HK-2 (cell line): ENCODE data around the gene KLRK1.
"Not testable (repeated sequence)": the region's sequence is repeated elsewhere in the genome, so short reads cannot be mapped to it uniquely, and the experiment has no call there.

ENCODE experiments used
- DNase-seq: peaks from one replicate; pipeline ENCODE4 v3.0.0-alpha.2; 2018; ENCODE audit not compliant: unreplicated experiment

The KLRK1 gene

GRCh38 chr12:10389904-10390303, at the start of gene KLRK1:
KLRK1 (minus strand) TSS chr12:10390041; CDS start chr12:10388810, 1,231 bp downstream.
- DNase-seq = no peak

GRCh38 chr12:10437601-10438000, 47.8 kb upstream of the KLRK1 start:
- not testable (repeated sequence) for DNase-seq

- not testable (repeated sequence) for DNase-seq
These were observed 46.0 kb upstream of the KLRK1 start, which contains the start of gene KLRC2 for GRCh38 chr12:10435816-10436215. KLRC2 (minus strand) TSS chr12:10436010; CDS start chr12:10435986, 24 bp downstream.

GRCh38 chr12:10430623-10431022, 40.8 kb upstream of the KLRK1 start:
- DNase-seq = not testable (repeated sequence)

GRCh38 chr12:10425938-10426337, 36.1 kb upstream of the KLRK1 start:
- DNase-seq = not testable (repeated sequence)

- not testable (repeated sequence) for DNase-seq
These were observed 34.5 kb upstream of the KLRK1 start for GRCh38 chr12:10424260-10424899.

GRCh38 chr12:10422159-10422558, 32.3 kb upstream of the KLRK1 start:
- not testable (repeated sequence) for DNase-seq

GRCh38 chr12:10420334-10420733, 30.5 kb upstream of the KLRK1 start, which contains the start of gene KLRC3:
KLRC3 (minus strand) TSS chr12:10420595; CDS start chr12:10420550, 45 bp downstream.
- not testable (repeated sequence) for DNase-seq

GRCh38 chr12:10409392-10409791, 19.6 kb upstream of the KLRK1 start, which contains the start of gene KLRC4:
KLRC4 (minus strand) TSS chr12:10409757; CDS start chr12:10409575, 182 bp downstream.
- DNase-seq = no peak

- DNase-seq = no peak
These were observed 19.0 kb upstream of the KLRK1 start for GRCh38 chr12:10408842-10409241.

GRCh38 chr12:10406725-10407124, 16.9 kb upstream of the KLRK1 start:
- DNase-seq = no peak

- DNase-seq = no peak
These were observed 15.5 kb upstream of the KLRK1 start for GRCh38 chr12:10405294-10405693.

GRCh38 chr12:10404798-10405197, 15.0 kb upstream of the KLRK1 start:
- no peak for DNase-seq

- DNase-seq = no peak
These were observed 11.0 kb upstream of the KLRK1 start for GRCh38 chr12:10400829-10401228.

- DNase-seq = no peak
These were observed 8.3 kb upstream of the KLRK1 start for GRCh38 chr12:10398168-10398567.

GRCh38 chr12:10397296-10397695, 7.5 kb upstream of the KLRK1 start:
- no peak for DNase-seq

- not testable (repeated sequence) for DNase-seq
These were observed 6.3 kb upstream of the KLRK1 start for GRCh38 chr12:10396176-10396575.

- no peak for DNase-seq
These were observed 5.7 kb upstream of the KLRK1 start for GRCh38 chr12:10395390-10395998.

- not testable (repeated sequence) for DNase-seq
These were observed 4.8 kb upstream of the KLRK1 start for GRCh38 chr12:10394531-10395152.

GRCh38 chr12:10393291-10393690, 3.5 kb upstream of the KLRK1 start:
- no peak for DNase-seq

GRCh38 chr12:10392394-10392930, 2.6 kb upstream of the KLRK1 start:
- peak; percentile 14 for DNase-seq

GRCh38 chr12:10390991-10391390, 1.1 kb upstream of the KLRK1 start:
- DNase-seq = not testable (repeated sequence)
